Neural crest cell (in vitro differentiated cells): Measurements from ENCODE around the gene LMO3. TPM values are rescaled to one million over a fixed set of nuclear protein-coding genes. Genes with fewer than 3 reads are reported as not detected.

Experiments
- DNase-seq: peaks from one replicate; pipeline ENCODE4 v3.0.0; 2021; ENCODE audit warnings: low read depth, mixed read lengths, low spot score
- H3K27ac Mint-ChIP-seq: one replicate; pipeline ENCODE4 v1.8.0; 2021; ENCODE audit warnings: mild to moderate bottlenecking, mixed read lengths; ENCODE audit not compliant: unreplicated experiment
- H3K27me3 Mint-ChIP-seq: 2 replicates; pipeline ENCODE4 v1.8.0; 2021; ENCODE audit warnings: low read depth, mild to moderate bottlenecking, mixed read lengths
- H3K36me3 Mint-ChIP-seq: 2 replicates; pipeline ENCODE4 v1.8.0; 2021; ENCODE audit warnings: low read depth, mild to moderate bottlenecking, mixed read lengths
- H3K4me1 Mint-ChIP-seq: 2 replicates; pipeline ENCODE4 v1.8.0; 2021; ENCODE audit warnings: mixed read lengths
- H3K4me3 Mint-ChIP-seq: one replicate; pipeline ENCODE4 v1.8.0; 2021; ENCODE audit warnings: mild to moderate bottlenecking, mixed read lengths
- H3K9me3 Mint-ChIP-seq: 2 replicates; pipeline ENCODE4 v1.8.0; 2021; ENCODE audit warnings: mixed read lengths
- total RNA-seq: library from RNA; stranded (reverse); gene quantifications from 2 replicates; pipeline ENCODE4 v1.2.1, GENCODE V29; 2021
- TF ChIP-seq, protein P1 (sequence below): fragments of 200-600 bp; sonication (generic); conservative IDR thresholded peaks from 2 replicates; pipeline ENCODE4 v1.5.0; 2021; ENCODE audit warnings: antibody characterized with exemption, mild to moderate bottlenecking

Gene LMO3
- total RNA-seq, 1 donor from 2014 or later = 26.5 TPM

DNA sequence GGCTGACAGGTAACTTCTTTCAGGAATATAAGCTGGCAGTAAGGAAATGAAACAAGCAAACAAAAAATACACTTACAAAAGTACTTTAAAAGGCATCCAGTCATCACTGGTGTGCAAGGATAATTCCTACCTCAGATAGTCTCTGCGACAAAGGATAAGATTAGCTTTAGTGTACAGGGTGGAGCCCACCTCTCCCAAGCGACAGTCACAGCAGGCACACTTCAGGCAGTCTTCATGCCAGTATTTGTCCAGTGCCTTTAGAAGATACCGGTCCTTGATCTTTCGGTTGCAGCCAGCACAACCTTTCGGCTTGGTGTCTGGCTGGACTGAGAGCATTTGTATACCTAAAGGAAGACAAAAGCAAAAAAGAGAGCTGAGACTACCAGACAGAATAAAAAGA is 5.4 kb downstream of the LMO3 start:
- H3K4me3 Mint-ChIP-seq = no peak overlapping the region
- H3K27me3 Mint-ChIP-seq = peaks cover under 1% of the 10 kb centered on the region
- TF ChIP-seq, protein P1, sequence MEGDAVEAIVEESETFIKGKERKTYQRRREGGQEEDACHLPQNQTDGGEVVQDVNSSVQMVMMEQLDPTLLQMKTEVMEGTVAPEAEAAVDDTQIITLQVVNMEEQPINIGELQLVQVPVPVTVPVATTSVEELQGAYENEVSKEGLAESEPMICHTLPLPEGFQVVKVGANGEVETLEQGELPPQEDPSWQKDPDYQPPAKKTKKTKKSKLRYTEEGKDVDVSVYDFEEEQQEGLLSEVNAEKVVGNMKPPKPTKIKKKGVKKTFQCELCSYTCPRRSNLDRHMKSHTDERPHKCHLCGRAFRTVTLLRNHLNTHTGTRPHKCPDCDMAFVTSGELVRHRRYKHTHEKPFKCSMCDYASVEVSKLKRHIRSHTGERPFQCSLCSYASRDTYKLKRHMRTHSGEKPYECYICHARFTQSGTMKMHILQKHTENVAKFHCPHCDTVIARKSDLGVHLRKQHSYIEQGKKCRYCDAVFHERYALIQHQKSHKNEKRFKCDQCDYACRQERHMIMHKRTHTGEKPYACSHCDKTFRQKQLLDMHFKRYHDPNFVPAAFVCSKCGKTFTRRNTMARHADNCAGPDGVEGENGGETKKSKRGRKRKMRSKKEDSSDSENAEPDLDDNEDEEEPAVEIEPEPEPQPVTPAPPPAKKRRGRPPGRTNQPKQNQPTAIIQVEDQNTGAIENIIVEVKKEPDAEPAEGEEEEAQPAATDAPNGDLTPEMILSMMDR = no peak
- no peaks in the 10 kb centered on the region for H3K9me3 Mint-ChIP-seq
- peaks cover 33% of the 10 kb centered on the region for H3K4me1 Mint-ChIP-seq
- H3K27ac Mint-ChIP-seq = no peak overlapping the region
- DNase-seq = no peak
- peaks cover 3% of the 10 kb centered on the region for H3K36me3 Mint-ChIP-seq

DNA sequence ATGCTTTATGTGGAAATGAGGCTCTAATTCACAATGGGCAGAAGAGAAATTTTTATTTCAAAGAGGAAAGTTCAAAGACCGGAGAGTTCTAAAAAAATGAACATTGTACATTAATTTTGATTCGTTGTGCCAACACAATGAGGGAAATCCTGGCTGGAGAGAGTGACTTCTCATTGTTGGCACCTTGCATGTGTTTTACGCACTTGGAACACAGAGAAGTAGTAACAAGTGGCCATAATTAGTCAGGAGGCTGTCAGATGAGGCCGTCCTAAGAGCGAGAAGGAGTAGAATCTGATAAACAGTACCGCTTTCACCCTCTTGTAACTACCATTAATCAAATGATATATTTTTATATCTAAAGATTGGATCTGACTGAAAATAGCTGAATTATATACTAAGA is 6.9 kb downstream of the LMO3 start:
- Mint-ChIP-seq H3K4me1 (peaks cover 24% of the 10 kb centered on the region), H3K27ac (no peak overlapping the region)
- TF ChIP-seq, protein P1 = no peak

DNA sequence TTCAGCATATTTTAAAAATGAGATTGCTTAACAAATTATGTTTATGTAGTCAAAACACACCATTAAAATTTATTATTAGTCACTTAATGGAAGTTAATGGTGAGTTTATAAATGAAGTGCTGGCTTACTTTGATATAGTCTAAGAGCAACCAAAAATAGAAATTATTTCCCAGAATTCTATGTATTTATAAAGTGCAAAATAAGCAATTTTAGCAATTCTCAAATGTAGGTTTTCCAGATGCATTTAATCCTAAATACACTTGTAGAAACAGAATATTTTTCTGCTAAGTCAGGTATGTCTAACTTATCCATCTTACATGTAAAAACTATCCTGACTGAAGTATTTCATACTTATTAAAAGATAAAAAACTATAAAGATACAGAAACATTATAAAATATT is 11.2 kb downstream of the LMO3 start:
- H3K27ac Mint-ChIP-seq = no peak overlapping the region
- TF ChIP-seq, protein P1 = no peak
- no peaks in the 10 kb centered on the region for H3K4me1 Mint-ChIP-seq
- DNase-seq = no peak
- H3K4me3 Mint-ChIP-seq = no peak overlapping the region
- H3K27me3 Mint-ChIP-seq = no peaks in the 10 kb centered on the region
- H3K9me3 Mint-ChIP-seq = no peaks in the 10 kb centered on the region
- peaks cover 5% of the 10 kb centered on the region for H3K36me3 Mint-ChIP-seq

More for the DNA sequence above, 6.9 kb downstream of the LMO3 start:
- H3K36me3 Mint-ChIP-seq = peaks cover 3% of the 10 kb centered on the region
- H3K27me3 Mint-ChIP-seq = no peaks in the 10 kb centered on the region
- no peak overlapping the region for H3K4me3 Mint-ChIP-seq
- DNase-seq = no peak
- no peaks in the 10 kb centered on the region for H3K9me3 Mint-ChIP-seq

DNA sequence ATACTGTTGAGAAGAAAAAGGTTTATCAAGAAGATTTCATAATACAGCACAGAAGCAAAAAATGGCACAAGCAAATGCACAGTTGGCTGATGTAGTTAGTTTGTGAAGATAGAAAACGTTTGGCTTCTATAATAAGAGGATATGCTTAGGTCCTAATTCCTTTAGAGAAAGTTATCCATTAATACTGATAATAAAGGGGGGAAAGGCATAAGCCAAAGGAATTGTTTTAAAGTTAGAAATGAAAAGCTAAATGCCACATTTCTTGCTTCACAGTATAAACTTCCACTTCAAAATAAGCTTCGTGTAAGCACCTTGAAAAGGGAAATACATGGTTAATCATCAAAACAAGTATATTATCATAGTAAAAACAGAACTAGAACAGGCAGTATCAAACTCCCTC is 12.4 kb downstream of the LMO3 start:
- H3K4me3 Mint-ChIP-seq = no peak overlapping the region
- no peaks in the 10 kb centered on the region for H3K4me1 Mint-ChIP-seq
- H3K27ac Mint-ChIP-seq = no peak overlapping the region
- peaks cover 3% of the 10 kb centered on the region for H3K36me3 Mint-ChIP-seq
- no peak for DNase-seq
- TF ChIP-seq, protein P1 = no peak
- H3K27me3 Mint-ChIP-seq = no peaks in the 10 kb centered on the region
- no peaks in the 10 kb centered on the region for H3K9me3 Mint-ChIP-seq

DNA sequence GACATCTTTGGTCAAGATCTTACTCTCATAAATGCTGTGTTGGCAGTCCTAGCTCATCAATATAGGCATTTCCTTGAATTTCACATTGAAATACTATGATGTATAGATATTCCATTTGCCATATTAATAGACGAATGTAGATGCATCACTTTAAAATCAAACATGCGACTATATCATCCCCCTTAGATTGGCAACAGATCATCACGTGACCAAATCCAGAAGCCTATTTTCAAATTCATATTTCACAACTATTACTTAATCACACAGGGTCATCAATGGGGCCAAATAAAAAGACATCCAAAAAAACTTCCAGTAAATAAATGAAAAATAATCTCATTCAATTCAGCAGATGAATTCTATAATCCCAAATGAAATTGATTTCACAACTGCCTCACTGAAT is 15.3 kb downstream of the LMO3 start:
- Mint-ChIP-seq H3K27me3 (no peaks in the 10 kb centered on the region), H3K4me3 (no peak overlapping the region), H3K4me1 (no peaks in the 10 kb centered on the region), H3K9me3 (no peaks in the 10 kb centered on the region), H3K27ac (no peak overlapping the region), H3K36me3 (peaks cover 3% of the 10 kb centered on the region)
- TF ChIP-seq, protein P1 = no peak
- DNase-seq = no peak

DNA sequence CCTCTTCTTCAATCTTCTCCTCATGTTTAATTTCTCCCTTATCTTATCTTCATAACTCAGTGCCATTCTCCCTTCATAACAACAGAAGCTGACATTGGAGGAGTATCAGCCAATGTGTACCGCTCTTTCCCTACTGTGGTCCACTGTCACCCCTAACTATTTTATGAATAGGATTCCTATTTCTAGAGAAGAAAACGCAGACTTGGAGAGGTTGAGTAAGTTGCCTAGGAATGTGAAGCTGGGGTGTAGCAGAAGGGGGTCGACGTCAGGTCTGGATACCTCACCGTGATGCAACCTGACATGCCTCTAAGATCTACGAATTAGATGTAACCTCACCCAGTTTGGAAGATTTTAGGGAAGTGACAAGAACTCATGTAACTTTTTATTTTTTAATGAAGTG is 17.1 kb downstream of the LMO3 start:
- DNase-seq = no peak
- H3K27ac Mint-ChIP-seq = no peak overlapping the region
- no peak overlapping the region for H3K4me3 Mint-ChIP-seq
- no peaks in the 10 kb centered on the region for H3K9me3 Mint-ChIP-seq
- TF ChIP-seq, protein P1 = no peak
- H3K27me3 Mint-ChIP-seq = no peaks in the 10 kb centered on the region
- peaks cover 10% of the 10 kb centered on the region for H3K36me3 Mint-ChIP-seq
- no peaks in the 10 kb centered on the region for H3K4me1 Mint-ChIP-seq
